ENCODE measurements around the gene LRP8. TPM values are rescaled to one million over a fixed set of nuclear protein-coding genes. Genes with fewer than 3 reads are reported as not detected.

The LRP8 gene
- total and polyA plus RNA-seq, 9 of the 15 experiments (the other 6 are each of a cell fraction or from before 2014, with no cell fraction given), result 7.1 to 56.1 (median 31.3) TPM

DNA sequence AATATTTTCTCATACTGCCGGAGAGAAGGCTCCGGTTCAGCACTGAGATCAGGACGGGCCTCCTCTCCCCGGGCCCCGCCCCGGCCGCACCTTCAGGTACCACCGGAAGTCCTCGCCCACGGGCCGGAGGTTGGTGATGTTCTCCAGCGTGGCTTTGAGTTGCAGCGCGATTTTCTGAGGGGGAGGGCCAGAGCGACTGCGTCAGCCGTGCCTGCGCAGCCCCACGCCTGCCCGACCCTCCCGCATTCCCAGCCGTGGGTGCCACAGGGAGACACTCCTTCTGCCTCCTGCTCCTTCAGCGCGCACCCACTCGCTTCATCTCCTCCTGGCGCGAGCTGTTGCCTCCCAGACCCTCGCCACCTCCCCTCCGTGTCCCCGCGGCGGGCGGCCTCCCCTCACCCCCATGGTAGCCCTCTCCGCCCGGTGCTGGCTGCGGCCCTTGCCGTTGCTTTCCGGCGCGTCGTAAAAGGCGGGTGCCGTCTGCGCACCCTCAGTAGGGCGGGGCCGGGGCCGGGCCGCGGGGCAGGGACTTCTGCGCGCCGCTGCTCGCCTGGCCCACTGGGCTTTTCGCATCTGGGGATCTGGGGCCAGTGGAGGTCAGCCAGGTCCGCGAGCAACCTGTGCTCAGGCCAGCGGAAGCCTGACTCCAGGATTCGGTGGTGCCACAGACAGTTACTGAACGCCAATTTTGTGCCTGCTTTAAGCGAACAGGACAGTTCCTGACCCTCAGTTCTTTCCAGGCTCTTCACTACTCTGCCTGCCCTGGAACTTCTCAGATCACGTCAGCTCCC is 107.5 kb downstream of the LRP8 start, which contains the start of gene CZIB (continued):
- TF ChIP-seq, protein P1, sequence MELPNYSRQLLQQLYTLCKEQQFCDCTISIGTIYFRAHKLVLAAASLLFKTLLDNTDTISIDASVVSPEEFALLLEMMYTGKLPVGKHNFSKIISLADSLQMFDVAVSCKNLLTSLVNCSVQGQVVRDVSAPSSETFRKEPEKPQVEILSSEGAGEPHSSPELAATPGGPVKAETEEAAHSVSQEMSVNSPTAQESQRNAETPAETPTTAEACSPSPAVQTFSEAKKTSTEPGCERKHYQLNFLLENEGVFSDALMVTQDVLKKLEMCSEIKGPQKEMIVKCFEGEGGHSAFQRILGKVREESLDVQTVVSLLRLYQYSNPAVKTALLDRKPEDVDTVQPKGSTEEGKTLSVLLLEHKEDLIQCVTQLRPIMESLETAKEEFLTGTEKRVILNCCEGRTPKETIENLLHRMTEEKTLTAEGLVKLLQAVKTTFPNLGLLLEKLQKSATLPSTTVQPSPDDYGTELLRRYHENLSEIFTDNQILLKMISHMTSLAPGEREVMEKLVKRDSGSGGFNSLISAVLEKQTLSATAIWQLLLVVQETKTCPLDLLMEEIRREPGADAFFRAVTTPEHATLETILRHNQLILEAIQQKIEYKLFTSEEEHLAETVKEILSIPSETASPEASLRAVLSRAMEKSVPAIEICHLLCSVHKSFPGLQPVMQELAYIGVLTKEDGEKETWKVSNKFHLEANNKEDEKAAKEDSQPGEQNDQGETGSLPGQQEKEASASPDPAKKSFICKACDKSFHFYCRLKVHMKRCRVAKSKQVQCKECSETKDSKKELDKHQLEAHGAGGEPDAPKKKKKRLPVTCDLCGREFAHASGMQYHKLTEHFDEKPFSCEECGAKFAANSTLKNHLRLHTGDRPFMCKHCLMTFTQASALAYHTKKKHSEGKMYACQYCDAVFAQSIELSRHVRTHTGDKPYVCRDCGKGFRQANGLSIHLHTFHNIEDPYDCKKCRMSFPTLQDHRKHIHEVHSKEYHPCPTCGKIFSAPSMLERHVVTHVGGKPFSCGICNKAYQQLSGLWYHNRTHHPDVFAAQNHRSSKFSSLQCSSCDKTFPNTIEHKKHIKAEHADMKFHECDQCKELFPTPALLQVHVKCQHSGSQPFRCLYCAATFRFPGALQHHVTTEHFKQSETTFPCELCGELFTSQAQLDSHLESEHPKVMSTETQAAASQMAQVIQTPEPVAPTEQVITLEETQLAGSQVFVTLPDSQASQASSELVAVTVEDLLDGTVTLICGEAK (IDR thresholded peaks at IDR 0.05), result peak; percentile 83
- TF ChIP-seq, protein P1 (CRISPR knock-in tag; IDR thresholded peaks at IDR 0.05), result no peak
- TF ChIP-seq ZNF12 (CRISPR knock-in tag; IDR thresholded peaks at IDR 0.05) (peak; percentile 76; the same call in 1 of the 2 replicates), KAT2B (IDR thresholded peaks at IDR 0.05; ENCODE audit: low read depth, low read length) (no peak), ZNF146 (CRISPR knock-in tag; IDR thresholded peaks at IDR 0.05; ENCODE audit: unreplicated experiment) (no peak), POLR3A (IDR thresholded peaks at IDR 0.05; ENCODE audit: borderline replicate concordance, extremely low read depth, insufficient read depth, insufficient read length) (no peak), POLR2B (IDR thresholded peaks at IDR 0.05; ENCODE audit: low read depth, partially characterized antibody) (peak; percentile 99), FOXP1 (CRISPR knock-in tag; IDR thresholded peaks at IDR 0.05) (peak; percentile 95), BRCA1 (IDR thresholded peaks at IDR 0.05) (no peak), BRCA1 (CRISPR knock-in tag; IDR thresholded peaks at IDR 0.05) (no peak), CBX8 (IDR thresholded peaks at IDR 0.05; ENCODE audit: borderline replicate concordance, extremely low read depth, low read depth, low read length, poor library complexity, severe bottlenecking) (no peak), BDP1 (IDR thresholded peaks at IDR 0.05; ENCODE audit: insufficient read depth, insufficient read length) (no peak), ZKSCAN1 (IDR thresholded peaks at IDR 0.05; ENCODE audit: low read depth, low read length) (peak; percentile 53; the same call in 1 of the 2 replicates), TBP (optimal IDR thresholded peaks at IDR 0.05; ENCODE audit: low read depth, low read length) (peak; percentile 74)
- TF ChIP-seq, protein P2, sequence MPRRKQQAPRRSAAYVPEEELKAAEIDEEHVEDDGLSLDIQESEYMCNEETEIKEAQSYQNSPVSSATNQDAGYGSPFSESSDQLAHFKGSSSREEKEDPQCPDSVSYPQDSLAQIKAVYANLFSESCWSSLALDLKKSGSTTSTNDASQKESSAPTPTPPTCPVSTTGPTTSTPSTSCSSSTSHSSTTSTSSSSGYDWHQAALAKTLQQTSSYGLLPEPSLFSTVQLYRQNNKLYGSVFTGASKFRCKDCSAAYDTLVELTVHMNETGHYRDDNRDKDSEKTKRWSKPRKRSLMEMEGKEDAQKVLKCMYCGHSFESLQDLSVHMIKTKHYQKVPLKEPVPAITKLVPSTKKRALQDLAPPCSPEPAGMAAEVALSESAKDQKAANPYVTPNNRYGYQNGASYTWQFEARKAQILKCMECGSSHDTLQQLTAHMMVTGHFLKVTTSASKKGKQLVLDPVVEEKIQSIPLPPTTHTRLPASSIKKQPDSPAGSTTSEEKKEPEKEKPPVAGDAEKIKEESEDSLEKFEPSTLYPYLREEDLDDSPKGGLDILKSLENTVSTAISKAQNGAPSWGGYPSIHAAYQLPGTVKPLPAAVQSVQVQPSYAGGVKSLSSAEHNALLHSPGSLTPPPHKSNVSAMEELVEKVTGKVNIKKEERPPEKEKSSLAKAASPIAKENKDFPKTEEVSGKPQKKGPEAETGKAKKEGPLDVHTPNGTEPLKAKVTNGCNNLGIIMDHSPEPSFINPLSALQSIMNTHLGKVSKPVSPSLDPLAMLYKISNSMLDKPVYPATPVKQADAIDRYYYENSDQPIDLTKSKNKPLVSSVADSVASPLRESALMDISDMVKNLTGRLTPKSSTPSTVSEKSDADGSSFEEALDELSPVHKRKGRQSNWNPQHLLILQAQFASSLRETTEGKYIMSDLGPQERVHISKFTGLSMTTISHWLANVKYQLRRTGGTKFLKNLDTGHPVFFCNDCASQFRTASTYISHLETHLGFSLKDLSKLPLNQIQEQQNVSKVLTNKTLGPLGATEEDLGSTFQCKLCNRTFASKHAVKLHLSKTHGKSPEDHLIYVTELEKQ (CRISPR knock-in tag; IDR thresholded peaks at IDR 0.05), result no peak

All from K562 (cell line).